HG03139 (cell line): ENCODE measurements around the gene BEST2.

Source experiments
- ATAC-seq: cut with Tn5 transposase; IDR thresholded peaks from one replicate; pipeline ENCODE4 v1.9.1; 2021; ENCODE audit not compliant: unreplicated experiment

The BEST2 gene

GRCh38 chr19:12766051-12766521 lies 14.5 kb downstream of the BEST2 start:
- peak; percentile 50 for ATAC-seq

- no peak for ATAC-seq
These were observed 15.6 kb downstream of the BEST2 start for GRCh38 chr19:12767150-12767549.

GRCh38 chr19:12767666-12768065 lies 16.1 kb downstream of the BEST2 start:
- no peak for ATAC-seq

- no peak for ATAC-seq
These were observed 18.1 kb downstream of the BEST2 start for GRCh38 chr19:12769689-12770088.

GRCh38 chr19:12770922-12771321 lies 19.3 kb downstream of the BEST2 start:
- no peak for ATAC-seq

- ATAC-seq: no peak
These were observed 20.7 kb downstream of the BEST2 start for GRCh38 chr19:12772323-12772722.

GRCh38 chr19:12773571-12773970 lies 22.0 kb downstream of the BEST2 start:
- ATAC-seq: no peak

GRCh38 chr19:12774588-12775555 lies 23.3 kb downstream of the BEST2 start, which contains the start of gene HOOK2:
Gene HOOK2, minus strand, starts transcription at chr19:12775552. Its CDS starts 103 bp downstream, at chr19:12775449.
- no peak for ATAC-seq

GRCh38 chr19:12777217-12778016 lies 25.8 kb downstream of the BEST2 start:
- no peak for ATAC-seq

GRCh38 chr19:12778017-12778904 lies 26.7 kb downstream of the BEST2 start:
- no peak for ATAC-seq

- no peak for ATAC-seq
These were observed 27.2 kb downstream of the BEST2 start for GRCh38 chr19:12778905-12779161.

GRCh38 chr19:12779162-12779993 lies 27.8 kb downstream of the BEST2 start:
- ATAC-seq: no peak

- no peak for ATAC-seq
These were observed 30.5 kb downstream of the BEST2 start for GRCh38 chr19:12782174-12782423.

GRCh38 chr19:12782424-12783290 lies 31.1 kb downstream of the BEST2 start:
- no peak for ATAC-seq

GRCh38 chr19:12783291-12783848 lies 31.8 kb downstream of the BEST2 start:
- no peak for ATAC-seq

GRCh38 chr19:12783849-12784393 lies 32.3 kb downstream of the BEST2 start:
- no peak for ATAC-seq

- no peak for ATAC-seq
These were observed 32.8 kb downstream of the BEST2 start for GRCh38 chr19:12784394-12784870.

GRCh38 chr19:12784871-12785430 lies 33.4 kb downstream of the BEST2 start:
- ATAC-seq: no peak
